GM21717 (cell line): Measurements from ENCODE around the gene FAAP100.

ENCODE experiments used
- ATAC-seq: cut with Tn5 transposase; IDR thresholded peaks from one replicate; pipeline ENCODE4 v1.9.1; 2021; ENCODE audit warnings: mild to moderate bottlenecking, moderate library complexity; ENCODE audit not compliant: unreplicated experiment

The FAAP100 gene

GRCh38 chr17:81491181-81491581, 61.0 kb downstream of the FAAP100 start:
- ATAC-seq: no peak

- no peak for ATAC-seq
Observed at GRCh38 chr17:81489998-81490992, 61.9 kb downstream of the FAAP100 start.
